NCI-H1436 (cell line): ENCODE results near the gene VAMP3.
"Not testable (repeated sequence)": the region's sequence is repeated elsewhere in the genome, so short reads cannot be mapped to it uniquely, and the experiment has no call there.

Experiments used
- DNase-seq: peaks from one replicate; lab custom pipeline; 2025; lab: John Stamatoyannopoulos, UW

Gene VAMP3

DNA sequence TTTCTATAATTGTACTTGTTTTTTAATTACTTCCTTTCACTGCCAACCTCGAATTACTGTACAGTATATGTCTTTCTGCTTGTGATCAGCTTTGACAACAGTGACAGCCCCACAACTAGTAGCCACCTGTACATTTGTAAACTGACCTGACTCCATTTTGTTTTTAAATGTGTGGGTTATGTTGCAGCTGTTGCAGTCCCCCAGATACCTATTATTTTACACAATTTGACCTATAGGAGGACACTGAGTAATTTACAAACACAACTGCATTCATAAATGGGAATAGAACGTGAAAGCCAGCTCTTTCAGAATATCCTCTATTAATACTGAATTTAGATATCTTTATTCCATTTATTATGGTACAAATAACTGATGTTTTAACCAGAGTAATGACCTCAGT, 2.5 kb upstream of the VAMP3 start:
- no peak for DNase-seq

DNA sequence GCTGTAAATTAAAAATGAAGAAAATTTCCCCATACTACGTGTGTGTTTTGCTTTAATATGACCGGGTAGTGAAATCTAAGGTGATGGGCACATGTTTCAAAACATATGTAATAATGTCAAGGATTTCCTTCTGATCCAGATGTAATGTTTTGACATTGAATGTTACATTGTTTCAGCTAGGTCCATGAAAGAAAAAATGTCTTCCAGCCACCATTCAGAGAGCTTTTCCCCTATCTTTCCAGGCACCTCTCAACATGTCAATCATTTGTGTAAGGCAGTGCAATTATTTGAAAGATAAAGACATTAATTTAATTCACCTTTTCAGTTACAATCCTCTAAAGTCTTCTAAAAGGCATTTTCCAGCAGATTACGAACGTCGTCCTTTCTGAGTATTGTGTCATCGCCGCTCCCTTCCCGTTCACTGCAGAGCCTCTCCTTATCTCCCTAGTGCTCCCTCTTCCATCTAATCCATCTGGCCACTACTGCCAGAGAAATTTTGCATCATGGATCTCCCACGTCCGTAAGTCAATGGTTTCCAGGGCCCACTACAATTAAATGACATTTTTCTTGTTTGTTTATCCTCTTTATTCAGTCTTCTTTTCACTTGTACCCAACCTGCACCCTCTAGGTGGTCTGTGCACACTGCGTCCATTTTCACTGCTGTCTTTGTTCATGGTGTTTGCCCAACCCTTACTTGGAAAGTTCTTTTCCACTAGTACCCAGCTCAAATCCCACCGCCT, 1.3 kb upstream of the VAMP3 start:
- DNase-seq = no peak

DNA sequence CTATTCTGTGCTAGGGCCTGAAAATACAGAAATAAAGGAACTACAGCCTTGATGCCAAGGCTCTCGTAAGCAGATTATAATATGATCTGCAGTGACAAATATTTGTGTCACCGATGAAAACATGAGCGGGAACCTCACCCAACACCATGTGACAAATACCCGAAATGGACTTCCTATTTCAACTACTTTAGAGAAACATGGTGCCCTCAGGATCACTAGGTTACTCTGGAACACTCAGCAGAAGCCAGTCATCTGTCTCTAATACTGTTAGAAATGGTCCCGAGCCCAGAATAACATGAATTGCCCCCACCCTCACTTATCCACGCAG, 463 bp upstream of the VAMP3 start:
- no peak for DNase-seq

GRCh38 chr1:7771823-7772299, 765 bp downstream of the VAMP3 start:
- DNase-seq = no peak

GRCh38 chr1:7777591-7777990, 6.5 kb downstream of the VAMP3 start:
- DNase-seq = no peak

GRCh38 chr1:7778133-7778628, 7.1 kb downstream of the VAMP3 start:
- DNase-seq = no peak

- DNase-seq = no peak
Observed at GRCh38 chr1:7780976-7781375, 9.9 kb downstream of the VAMP3 start.

GRCh38 chr1:7781501-7781900, 10.4 kb downstream of the VAMP3 start:
- no peak for DNase-seq

GRCh38 chr1:7781923-7782495, 10.9 kb downstream of the VAMP3 start:
- DNase-seq = no peak

- peak; percentile 54 for DNase-seq
Observed at GRCh38 chr1:7783178-7783711, 12.1 kb downstream of the VAMP3 start.

DNA sequence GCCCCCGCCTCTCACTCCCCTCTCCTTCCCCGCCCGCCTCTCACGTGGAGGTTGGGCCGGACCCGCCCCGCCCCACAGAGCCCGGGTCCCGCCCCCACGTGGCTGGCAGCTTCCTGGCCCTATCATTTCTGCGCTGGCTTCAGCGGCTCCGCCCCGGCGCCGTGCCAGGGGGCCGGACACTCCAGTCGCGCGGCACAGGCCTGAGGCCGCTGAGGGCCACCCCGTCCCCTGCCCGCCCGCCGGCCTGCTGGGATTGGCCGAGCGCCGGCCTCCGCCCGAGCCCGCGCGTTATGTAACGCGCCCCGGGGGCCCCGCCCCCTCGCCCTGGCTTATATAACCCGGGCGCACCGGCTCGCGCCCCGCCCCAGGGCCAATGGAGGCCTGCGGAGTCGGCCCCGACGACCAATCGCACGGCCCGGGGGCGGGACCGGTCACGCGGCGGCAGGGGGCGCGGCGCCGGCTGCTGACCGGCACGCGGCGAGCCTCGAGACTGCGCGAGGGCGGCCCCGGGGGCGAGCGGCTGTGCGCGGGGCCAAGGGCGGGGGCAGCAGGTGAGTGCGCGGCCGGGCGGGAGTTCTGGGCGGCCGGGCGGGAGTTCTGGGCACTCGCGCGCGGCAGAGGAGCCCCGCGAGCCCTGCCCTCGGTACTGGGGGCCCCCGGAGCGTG, 12.9 kb downstream of the VAMP3 start, which contains the start of gene PER3:
Gene PER3, plus strand, starts transcription at position 466 of the 666 bp plus-strand sequence. CDS start 587 bp downstream, outside the sequence.
- peak; percentile 94 for DNase-seq

DNA sequence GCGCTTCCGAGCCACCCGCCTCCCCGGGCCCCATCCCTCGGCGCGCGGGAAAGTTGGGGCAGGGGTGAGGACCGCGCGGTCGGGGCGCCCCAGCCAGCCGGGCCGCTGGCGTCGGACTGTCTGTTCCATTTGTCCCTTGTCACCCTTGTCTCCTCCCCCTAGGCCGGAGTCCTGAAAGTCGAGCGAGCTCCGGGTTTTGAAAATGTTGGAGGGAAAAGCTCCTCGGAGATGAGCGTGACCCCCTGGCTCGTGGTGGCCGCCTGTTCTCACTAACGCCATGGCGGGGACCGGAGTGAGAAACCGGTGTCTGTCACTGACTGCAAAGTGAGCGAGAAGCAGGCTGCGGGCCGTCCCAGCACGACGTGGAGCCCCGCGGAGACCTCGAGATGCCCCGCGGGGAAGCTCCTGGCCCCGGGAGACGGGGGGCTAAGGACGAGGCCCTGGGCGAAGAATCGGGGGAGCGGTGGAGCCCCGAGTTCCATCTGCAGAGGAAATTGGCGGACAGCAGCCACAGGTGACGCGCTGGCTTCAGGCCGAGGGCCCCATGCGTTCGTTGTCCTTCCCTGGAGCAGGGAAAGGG, 13.5 kb downstream of the VAMP3 start:
- no peak for DNase-seq

DNA sequence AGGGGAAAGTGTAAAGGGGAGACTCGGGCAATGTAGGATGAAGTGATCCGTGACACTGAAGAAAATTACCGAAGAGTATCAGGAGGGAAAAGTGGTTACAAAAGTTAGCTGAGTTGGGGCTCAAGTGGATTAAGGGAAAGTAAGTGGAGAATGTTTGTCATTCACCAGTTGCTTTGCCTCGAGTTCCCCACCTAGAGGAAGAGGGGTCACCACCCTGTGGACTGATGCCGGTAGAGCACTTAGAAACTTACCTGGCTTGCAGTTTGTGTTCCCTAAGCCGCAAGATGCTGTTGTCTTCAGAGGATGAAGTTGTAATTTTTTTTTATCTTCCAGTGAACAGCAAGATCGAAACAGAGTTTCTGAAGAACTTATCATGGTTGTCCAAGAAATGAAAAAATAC, 14.0 kb downstream of the VAMP3 start:
- DNase-seq = no peak

DNA sequence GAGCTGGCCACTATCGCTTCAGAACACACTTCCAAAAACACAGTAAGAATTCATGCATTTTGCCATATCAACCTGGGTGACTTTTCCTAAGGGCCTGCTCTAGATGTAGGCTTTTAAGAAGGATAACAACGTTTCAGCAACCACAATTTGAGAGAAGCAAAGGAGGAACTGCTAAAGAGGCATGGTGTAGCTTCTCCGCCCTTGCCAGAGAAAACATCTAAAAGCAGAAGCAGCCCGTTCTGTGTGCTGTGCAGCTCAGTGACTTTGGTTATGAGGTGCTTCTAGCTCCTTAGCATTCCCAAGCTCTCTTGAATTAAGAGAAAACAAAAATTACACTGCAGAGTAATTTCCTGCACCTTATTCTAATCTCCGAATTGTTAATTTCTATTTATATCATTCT, 15.7 kb downstream of the VAMP3 start:
- no peak for DNase-seq

- DNase-seq = no peak
Observed at GRCh38 chr1:7789828-7790227, 18.7 kb downstream of the VAMP3 start.

DNA sequence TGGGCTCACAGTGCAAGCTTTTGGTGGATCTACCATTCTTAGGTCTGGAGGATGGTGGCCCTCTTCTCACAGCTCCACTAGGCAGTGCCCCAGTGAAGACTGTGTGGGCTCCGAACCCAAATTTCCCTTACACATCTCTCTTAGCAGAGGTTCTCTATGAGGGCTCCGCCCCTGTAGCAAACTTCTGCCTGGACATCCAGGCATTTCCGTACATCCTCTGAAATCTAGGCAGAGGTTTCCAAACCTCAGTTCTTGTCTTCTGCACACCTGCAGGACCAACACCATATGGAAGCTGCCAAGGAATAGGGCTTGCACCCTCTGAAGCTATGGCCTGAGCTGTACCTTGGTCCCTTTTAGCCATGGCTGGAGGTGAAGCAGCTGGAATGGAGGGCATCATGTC, 19.9 kb downstream of the VAMP3 start:
- DNase-seq = not testable (repeated sequence)

DNA sequence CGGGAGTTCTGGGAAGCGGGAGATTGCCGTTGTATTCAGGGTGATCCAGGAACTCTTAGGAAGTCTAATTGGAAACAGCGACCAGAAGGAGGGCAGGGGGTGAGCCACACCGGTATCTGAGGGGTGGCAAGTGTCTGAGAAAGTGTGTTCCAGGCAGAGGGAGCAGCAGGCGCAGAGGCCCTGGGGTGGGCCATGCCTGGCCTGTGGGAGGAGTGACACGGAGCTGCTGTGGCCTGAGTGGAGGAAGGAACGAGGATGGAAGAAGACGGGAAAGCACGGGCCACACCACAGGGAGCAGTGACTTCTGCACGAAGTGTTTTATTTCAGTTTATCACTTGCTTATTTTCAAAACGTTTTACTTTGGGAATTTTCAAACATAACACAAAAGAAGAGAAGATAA, 24.3 kb downstream of the VAMP3 start:
- DNase-seq = no peak

- DNase-seq = no peak
Observed at GRCh38 chr1:7805460-7805859, 34.4 kb downstream of the VAMP3 start.

DNA sequence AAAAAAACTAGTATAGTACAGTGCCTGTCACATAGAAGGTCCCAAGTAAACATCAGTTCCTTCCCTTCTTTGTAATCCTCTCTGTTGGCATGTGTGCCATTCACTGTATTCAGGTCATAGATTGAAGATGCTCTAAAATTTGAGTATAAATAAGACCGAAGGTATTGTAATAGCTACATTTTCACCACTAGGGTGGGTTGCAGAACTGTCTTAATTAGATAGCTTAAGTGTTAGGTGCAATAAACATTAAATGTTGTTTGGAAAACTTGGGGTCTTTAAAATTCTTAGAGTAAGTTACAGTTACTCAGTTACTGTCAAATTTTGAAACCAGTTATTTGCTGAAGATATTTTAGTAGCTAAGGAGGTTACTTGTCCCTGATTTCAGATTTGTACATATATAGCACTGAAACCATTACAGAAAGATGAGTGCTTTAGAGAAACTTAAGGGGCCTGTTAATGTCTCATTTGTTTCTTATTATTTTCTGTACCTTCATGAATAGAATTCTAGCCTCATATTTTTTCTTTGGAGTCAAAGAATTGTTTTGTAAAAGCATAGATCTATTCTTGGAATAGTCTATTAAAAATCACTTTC, 37.3 kb downstream of the VAMP3 start:
- peak; percentile 13 for DNase-seq

DNA sequence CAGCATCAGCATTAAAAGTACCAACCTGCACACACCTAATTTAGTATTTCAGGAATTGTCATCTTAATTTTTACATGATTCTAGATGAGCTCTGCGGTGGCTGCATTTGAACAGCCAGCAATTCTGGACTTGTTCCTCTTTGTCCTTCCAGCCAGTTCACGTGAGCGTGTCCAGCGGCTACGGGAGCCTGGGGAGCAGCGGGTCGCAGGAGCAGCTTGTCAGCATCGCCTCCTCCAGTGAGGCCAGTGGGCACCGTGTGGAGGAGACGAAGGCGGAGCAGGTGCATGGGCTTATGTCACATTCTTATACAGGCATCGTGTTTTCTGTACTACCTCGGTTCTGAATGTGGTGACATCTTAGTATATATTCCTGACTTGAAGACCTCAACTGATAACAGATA, 38.6 kb downstream of the VAMP3 start:
- DNase-seq = no peak

DNA sequence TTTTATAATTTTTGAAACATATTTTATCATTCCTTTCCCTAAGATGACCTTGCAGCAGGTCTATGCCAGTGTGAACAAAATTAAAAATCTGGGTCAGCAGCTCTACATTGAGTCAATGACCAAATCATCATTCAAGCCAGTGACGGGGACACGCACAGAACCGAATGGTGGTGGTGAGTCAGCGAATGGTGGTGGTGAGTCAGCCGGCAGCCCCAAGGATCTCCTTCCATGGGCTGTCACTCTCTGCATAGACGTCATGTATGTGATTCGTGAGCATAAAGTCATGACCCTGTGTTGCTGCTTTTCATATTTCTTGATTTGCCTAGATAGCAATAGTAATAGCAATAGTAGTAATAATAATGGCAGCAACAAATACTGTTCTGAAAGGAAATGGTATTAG, 39.3 kb downstream of the VAMP3 start:
- DNase-seq = no peak

DNA sequence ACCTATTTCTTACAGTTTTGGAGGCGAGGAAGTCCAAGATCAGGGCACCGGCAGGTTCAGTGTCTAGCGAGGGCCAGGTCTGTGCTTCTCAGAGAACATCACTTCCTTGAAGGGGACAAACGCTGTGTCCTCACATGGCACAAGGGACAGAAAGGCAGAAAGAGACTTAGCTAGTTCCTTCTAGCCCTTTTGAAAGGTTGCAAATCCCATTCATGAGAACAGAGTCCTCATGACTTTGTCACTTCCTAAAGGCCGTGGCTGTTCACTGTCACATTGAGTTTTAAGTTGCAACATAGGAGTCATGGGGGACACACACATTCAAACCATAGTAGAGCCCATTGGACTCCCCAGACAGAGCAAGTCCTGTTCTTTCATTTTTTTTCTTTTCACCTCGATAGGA, 40.4 kb downstream of the VAMP3 start:
- no peak for DNase-seq
